GM12878 (cell line): Measurements from ENCODE around the gene MEG3. TPM values are rescaled to one million over a fixed set of nuclear protein-coding genes. Genes with fewer than 3 reads are reported as not detected.

Experiments
- ATAC-seq: fragments of 200-7000 bp; cut with Tn5 transposase; 3 replicates; pipeline ENCODE4 v1.9.1; 2020; ENCODE audit warnings: mild to moderate bottlenecking, moderate library complexity
- BruUV-seq: library from RNA; stranded (reverse); fragments of 400-500 nt; replicated peaks from 2 replicates; lab custom pipeline; 2021; lab: Mats Ljungman, UMichigan
- CTCF ChIA-PET: fragments of 300-600 bp; sonication (Branson Sonifier 250); formaldehyde crosslinking; extraction: SDS; loops from one replicate; lab custom pipeline; 2021; ENCODE audit warnings: inconsistent platforms; lab: Yijun Ruan, JAX
- POLR2A ChIA-PET: fragments of 350-600 bp; formaldehyde crosslinking; extraction: SDS; loops from one replicate; lab custom pipeline; 2021; ENCODE audit warnings: inconsistent platforms; lab: Charles Lee
- RAD21 ChIA-PET: fragments of 300-600 bp; sonication (Branson Sonifier 250); formaldehyde crosslinking; loops from one replicate; lab custom pipeline; 2023; ENCODE audit warnings: antibody characterized with exemption; ENCODE audit not compliant: unreplicated experiment; lab: Charles Lee
- SMC1A ChIA-PET: fragments of 300-600 bp; sonication (Branson Sonifier 250); formaldehyde crosslinking; loops from one replicate; lab custom pipeline; 2023; ENCODE audit not compliant: unreplicated experiment, uncharacterized antibody; lab: Charles Lee
- DNase-seq: peaks from one replicate; pipeline ENCODE4 v3.0.0-alpha.2; 2011; ENCODE audit warnings: low read depth, low spot score
- FAIRE-seq: peaks from 3 replicates; lab custom pipeline; 2011; peaks lifted over from hg19 to GRCh38; lab: Jason Lieb, UNC
- H2AFZ ChIP-seq: 2 replicates; pipeline ENCODE4 v1.6.0; 2011; ENCODE audit warnings: low read depth, low read length, control low read depth; ENCODE audit not compliant: control insufficient read depth
- H3K27ac ChIP-seq: 2 replicates; pipeline ENCODE4 v1.5.1; 2011; ENCODE audit warnings: control low read depth; ENCODE audit not compliant: control insufficient read depth, insufficient read depth
- H3K27me3 ChIP-seq, 2 experiments: replicated peaks in 1 of 2; 2 replicates each; pipeline versions ENCODE4 v1.6.0 to v1.6.1; 2011; ENCODE audit warnings: low read length in 1 of 2; ENCODE audit not compliant: control insufficient read depth in 2 of 2, insufficient read depth in 2 of 2
- H3K36me3 ChIP-seq, 2 experiments: 2 replicates each; pipeline ENCODE4 v1.5.1; 2011; ENCODE audit warnings: low read length in 1 of 2; ENCODE audit not compliant: control insufficient read depth in 2 of 2, insufficient read depth in 2 of 2
- H3K4me1 ChIP-seq: 2 replicates; pipeline ENCODE4 v1.6.1; 2011; ENCODE audit warnings: mild to moderate bottlenecking, low read length, moderate library complexity, mixed read lengths; ENCODE audit not compliant: control insufficient read depth, insufficient read depth
- H3K4me2 ChIP-seq: 2 replicates; pipeline ENCODE4 v1.6.0; 2011; ENCODE audit warnings: control low read depth; ENCODE audit not compliant: control insufficient read depth, insufficient read depth
- H3K4me3 ChIP-seq: fragments of 200-600 bp; sonication (generic); 2 replicates; pipeline ENCODE4 v1.5.1; 2016
- H3K79me2 ChIP-seq: 2 replicates; pipeline ENCODE4 v1.6.0; 2011; ENCODE audit warnings: low read length; ENCODE audit not compliant: control insufficient read depth, insufficient read depth
- H3K9ac ChIP-seq: 2 replicates; pipeline ENCODE4 v1.8.0; 2011; ENCODE audit warnings: low read length, control low read depth, mixed read lengths; ENCODE audit not compliant: control insufficient read depth, insufficient read depth
- H3K9me3 ChIP-seq: replicated peaks from 3 replicates; pipeline ENCODE4 v1.5.1; 2011; ENCODE audit warnings: mild to moderate bottlenecking, low read length; ENCODE audit not compliant: control insufficient read depth, insufficient read depth
- H4K20me1 ChIP-seq: 2 replicates; pipeline ENCODE4 v1.6.0; 2011; ENCODE audit not compliant: control insufficient read depth, insufficient read depth
- JUNB ChIP-seq: IDR thresholded peaks from 2 replicates; pipeline ENCODE4 v1.6.1; 2016; ENCODE audit warnings: antibody characterized with exemption, mild to moderate bottlenecking
- MEF2A ChIP-seq: IDR thresholded peaks from 2 replicates; pipeline ENCODE4 v1.6.1; 2011; ENCODE audit warnings: low read depth, mild to moderate bottlenecking, low read length, moderate library complexity; ENCODE audit not compliant: insufficient read depth
- ZBED1 ChIP-seq: IDR thresholded peaks from 2 replicates; pipeline ENCODE4 v1.6.1; 2016; ENCODE audit warnings: borderline replicate concordance
- WGBS: methylation state at CpG from one replicate; pipeline ENCODE4 v1.1.6; 2016; ENCODE audit warnings: low lambda C conversion rate; ENCODE audit not compliant: insufficient replicate concordance, insufficient coverage; ENCODE audit errors: missing lambda C conversion rate; 5-methylcytosine and 5-hydroxymethylcytosine counted together
- in situ Hi-C: fragments of 300-500 bp; cut with MboI; formaldehyde crosslinking; loops from 9 replicates; pipeline ENCODE4 v1.14.3; 2018; ENCODE audit warnings: mixed read lengths
- intact Hi-C: fragments of 100-400 bp; cut with micrococcal nuclease; formaldehyde crosslinking; loops from one replicate; pipeline ENCODE4 v1.14.2; 2022; ENCODE audit not compliant: unreplicated experiment
- polyA plus RNA-seq, 11 experiments: library from polyadenylated mRNA; depleted of rRNA in 4 of 11; unstranded in 6 of 11; stranded (reverse) in 5 of 11; fragments of >200 nt; fragmentation: Nextera tagmentation in 4 of 11; fragmentation: Illumina TruSeq in 1 of 11; extraction: Ambion mirVana in 4 of 11; extraction: Trizol in 1 of 11; gene quantifications; 1 replicate in 1 of 11; 2 replicates in 10 of 11; pipeline versions ENCODE4 v1.2.1 to v1.2.3, GENCODE V29; 2011 to 2016; ENCODE audit warnings: inconsistent platforms in 2 of 11, missing spikeins in 2 of 11, low read depth in 1 of 11
- total RNA-seq, 4 experiments: library from RNA; depleted of rRNA in 3 of 4; stranded (reverse); fragments of >200 nt in 3 of 4; fragmentation: Illumina TruSeq in 1 of 4; extraction: Trizol in 1 of 4; gene quantifications; 2 replicates each; pipeline versions ENCODE4 v1.2.1 to v1.2.3, GENCODE V29; 2013 to 2021
- TF ChIP-seq, protein P1 (sequence below): IDR thresholded peaks from 2 replicates; pipeline ENCODE4 v1.6.1; 2011; ENCODE audit warnings: low read depth, mild to moderate bottlenecking, low read length, moderate library complexity, borderline replicate concordance; ENCODE audit errors: extremely low read depth
- TF ChIP-seq, protein P2 (sequence below): fragments of 450-650 bp; IDR thresholded peaks from 2 replicates; pipeline ENCODE4 v1.6.1; 2017; ENCODE audit warnings: low read depth, mild to moderate bottlenecking, moderate library complexity

MEG3 gene
- total and polyA plus RNA-seq, 10 of the 15 experiments (the other 5 are each of a cell fraction or from before 2014, with no cell fraction given): 0.03 to 2.9 (median 0.95) TPM; not detected in 7

DNA sequence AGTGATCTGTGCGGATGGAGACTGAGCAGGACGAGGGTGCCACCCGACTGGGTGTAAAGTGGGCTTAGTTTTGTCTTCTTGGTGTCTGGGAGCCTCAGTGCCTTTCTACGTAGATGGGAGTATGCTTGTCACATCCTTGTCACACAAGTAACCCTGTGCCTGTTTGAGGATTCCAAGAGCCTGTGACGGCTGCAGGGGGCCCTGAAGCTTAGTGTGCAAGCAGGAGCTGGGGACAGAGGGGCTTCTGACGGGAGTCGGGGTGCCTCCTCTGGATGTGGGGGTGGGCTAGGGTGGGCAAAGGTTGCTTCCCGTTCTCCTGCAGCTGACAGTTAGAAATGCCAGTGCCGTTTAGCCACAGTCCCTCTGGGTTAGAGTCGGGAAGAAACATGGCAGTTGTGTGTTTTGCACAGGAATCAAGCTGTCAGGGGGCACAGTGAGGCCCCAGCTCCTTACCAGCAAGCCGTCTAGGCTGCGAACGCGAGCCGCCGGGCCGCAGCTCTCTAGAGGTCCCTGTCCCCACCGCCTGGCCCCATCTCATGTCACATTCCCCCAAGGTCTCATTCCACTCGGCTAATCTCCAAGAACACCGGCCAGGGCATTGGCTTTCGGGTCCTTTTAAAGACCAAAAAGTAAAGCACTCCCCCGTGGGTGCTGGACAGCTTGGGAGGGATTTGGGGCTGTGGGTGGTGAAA is 70.6 kb downstream of the MEG3 start:
- H3K4me3 ChIP-seq: no peak overlapping the region
- TF ChIP-seq, protein P1, sequence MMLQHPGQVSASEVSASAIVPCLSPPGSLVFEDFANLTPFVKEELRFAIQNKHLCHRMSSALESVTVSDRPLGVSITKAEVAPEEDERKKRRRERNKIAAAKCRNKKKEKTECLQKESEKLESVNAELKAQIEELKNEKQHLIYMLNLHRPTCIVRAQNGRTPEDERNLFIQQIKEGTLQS: no peak
- TF ChIP-seq JUNB (no peak), ZBED1 (no peak), MEF2A (no peak)
- TF ChIP-seq, protein P2, sequence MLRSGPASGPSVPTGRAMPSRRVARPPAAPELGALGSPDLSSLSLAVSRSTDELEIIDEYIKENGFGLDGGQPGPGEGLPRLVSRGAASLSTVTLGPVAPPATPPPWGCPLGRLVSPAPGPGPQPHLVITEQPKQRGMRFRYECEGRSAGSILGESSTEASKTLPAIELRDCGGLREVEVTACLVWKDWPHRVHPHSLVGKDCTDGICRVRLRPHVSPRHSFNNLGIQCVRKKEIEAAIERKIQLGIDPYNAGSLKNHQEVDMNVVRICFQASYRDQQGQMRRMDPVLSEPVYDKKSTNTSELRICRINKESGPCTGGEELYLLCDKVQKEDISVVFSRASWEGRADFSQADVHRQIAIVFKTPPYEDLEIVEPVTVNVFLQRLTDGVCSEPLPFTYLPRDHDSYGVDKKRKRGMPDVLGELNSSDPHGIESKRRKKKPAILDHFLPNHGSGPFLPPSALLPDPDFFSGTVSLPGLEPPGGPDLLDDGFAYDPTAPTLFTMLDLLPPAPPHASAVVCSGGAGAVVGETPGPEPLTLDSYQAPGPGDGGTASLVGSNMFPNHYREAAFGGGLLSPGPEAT: no peak
- no peaks in the 10 kb centered on the region for H3K4me1 ChIP-seq
- H3K4me2 ChIP-seq: no peak overlapping the region
- no peak overlapping the region for H2AFZ ChIP-seq
- H3K36me3 ChIP-seq: no peaks in the 10 kb centered on the region
- intact Hi-C loops (no loop called here), in situ Hi-C loops (no loop called here)
- ChIA-PET POLR2A (no interaction called here), SMC1A (no interaction called here), RAD21 (no interaction called here), CTCF (no interaction called here)
- WGBS: 43% methylated on average over 22 of the region's 22 CpGs
- no peaks in the 10 kb centered on the region for H4K20me1 ChIP-seq
- H3K27me3 ChIP-seq: no peaks in the 10 kb centered on the region; a peak in 2 of 4 replicates
- no TSS peak for BruUV-seq
- no peak for DNase-seq
- no peak for ATAC-seq
- no peak overlapping the region for H3K27ac ChIP-seq
- FAIRE-seq: no peak
- no peaks in the 10 kb centered on the region for H3K9me3 ChIP-seq
- H3K79me2 ChIP-seq: no peaks in the 10 kb centered on the region
- no peak overlapping the region for H3K9ac ChIP-seq
